ENCODE data around the gene RBMS3.

DNA sequence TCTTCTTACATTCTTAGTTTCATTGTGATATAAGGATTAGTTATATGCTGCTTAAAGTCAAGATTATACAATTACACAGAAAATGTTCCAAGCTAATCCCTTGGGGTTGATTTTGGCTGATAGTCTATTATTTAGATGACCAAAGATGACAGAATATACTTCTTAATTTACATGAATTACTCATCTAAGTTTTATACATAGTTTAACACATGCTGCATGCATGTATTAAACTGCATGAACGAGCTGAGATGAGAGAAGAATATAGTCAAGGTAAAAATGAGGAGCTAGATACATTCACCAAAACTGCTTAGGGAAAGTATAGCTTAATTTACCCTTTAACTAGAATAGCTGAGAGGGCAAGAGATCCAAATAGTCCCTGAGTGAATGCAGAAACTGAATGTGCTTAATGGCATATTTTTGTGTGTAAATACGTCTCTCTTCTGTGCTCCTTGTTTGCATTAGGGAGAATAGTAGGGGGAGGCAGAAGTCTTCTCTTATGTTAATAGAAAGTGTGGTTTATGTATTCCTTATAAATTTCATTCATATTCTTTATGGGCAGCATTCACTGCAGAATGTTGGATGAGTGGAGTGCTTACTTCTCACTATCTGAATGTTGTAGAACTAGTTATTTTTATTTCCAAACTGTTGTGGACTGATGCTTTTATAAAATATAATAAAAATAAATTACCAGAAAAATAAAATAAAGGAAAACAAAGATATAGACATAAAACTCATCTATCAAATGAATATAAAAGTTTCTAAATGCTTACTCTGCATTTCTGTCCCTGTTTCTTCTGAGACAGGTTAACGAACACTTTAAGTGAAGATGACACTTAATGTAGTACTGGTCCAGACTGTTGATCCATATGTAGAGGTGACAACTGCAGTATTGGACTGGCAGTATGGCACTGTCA lies 327.8 kb downstream of the RBMS3 start:
- TF ChIP-seq BACH1 (IDR thresholded peaks at IDR 0.05; ENCODE audit: low read length): no peak
- no peak for TF ChIP-seq KDM1A (IDR thresholded peaks at IDR 0.05; ENCODE audit: borderline replicate concordance, low read length)
- no peak for TF ChIP-seq TEAD4 (IDR thresholded peaks at IDR 0.05; ENCODE audit: low read depth, low read length)
- TF ChIP-seq POLR2A (IDR thresholded peaks at IDR 0.05; ENCODE audit: control extremely low read depth in 1 of 2, low read depth in 2 of 2, low read length in 2 of 2): no peak
- TF ChIP-seq, protein P1, sequence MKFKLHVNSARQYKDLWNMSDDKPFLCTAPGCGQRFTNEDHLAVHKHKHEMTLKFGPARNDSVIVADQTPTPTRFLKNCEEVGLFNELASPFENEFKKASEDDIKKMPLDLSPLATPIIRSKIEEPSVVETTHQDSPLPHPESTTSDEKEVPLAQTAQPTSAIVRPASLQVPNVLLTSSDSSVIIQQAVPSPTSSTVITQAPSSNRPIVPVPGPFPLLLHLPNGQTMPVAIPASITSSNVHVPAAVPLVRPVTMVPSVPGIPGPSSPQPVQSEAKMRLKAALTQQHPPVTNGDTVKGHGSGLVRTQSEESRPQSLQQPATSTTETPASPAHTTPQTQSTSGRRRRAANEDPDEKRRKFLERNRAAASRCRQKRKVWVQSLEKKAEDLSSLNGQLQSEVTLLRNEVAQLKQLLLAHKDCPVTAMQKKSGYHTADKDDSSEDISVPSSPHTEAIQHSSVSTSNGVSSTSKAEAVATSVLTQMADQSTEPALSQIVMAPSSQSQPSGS (IDR thresholded peaks at IDR 0.05; ENCODE audit: low read length): no peak
- TF ChIP-seq, protein P2, sequence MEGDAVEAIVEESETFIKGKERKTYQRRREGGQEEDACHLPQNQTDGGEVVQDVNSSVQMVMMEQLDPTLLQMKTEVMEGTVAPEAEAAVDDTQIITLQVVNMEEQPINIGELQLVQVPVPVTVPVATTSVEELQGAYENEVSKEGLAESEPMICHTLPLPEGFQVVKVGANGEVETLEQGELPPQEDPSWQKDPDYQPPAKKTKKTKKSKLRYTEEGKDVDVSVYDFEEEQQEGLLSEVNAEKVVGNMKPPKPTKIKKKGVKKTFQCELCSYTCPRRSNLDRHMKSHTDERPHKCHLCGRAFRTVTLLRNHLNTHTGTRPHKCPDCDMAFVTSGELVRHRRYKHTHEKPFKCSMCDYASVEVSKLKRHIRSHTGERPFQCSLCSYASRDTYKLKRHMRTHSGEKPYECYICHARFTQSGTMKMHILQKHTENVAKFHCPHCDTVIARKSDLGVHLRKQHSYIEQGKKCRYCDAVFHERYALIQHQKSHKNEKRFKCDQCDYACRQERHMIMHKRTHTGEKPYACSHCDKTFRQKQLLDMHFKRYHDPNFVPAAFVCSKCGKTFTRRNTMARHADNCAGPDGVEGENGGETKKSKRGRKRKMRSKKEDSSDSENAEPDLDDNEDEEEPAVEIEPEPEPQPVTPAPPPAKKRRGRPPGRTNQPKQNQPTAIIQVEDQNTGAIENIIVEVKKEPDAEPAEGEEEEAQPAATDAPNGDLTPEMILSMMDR (IDR thresholded peaks at IDR 0.05; ENCODE audit: control extremely low read depth in 1 of 3, insufficient read depth in 1 of 3, low read depth in 1 of 3, low read length in 3 of 3): no peak
- no peak for TF ChIP-seq RNF2 (IDR thresholded peaks at IDR 0.05; ENCODE audit: borderline replicate concordance, low read depth, low read length, missing control alignments, poor library complexity, severe bottlenecking)
- no peak for TF ChIP-seq SRF (IDR thresholded peaks at IDR 0.05; ENCODE audit: low read depth, low read length)
- no peak for TF ChIP-seq EZH2 (IDR thresholded peaks at IDR 0.05; ENCODE audit: low read depth, low read length, severe bottlenecking)
- TF ChIP-seq CHD2 (IDR thresholded peaks at IDR 0.05; ENCODE audit: low read length): no peak
- no peak for TF ChIP-seq TCF12 (IDR thresholded peaks at IDR 0.05; ENCODE audit: low read depth, low read length)
- TF ChIP-seq YY1 (IDR thresholded peaks at IDR 0.05; ENCODE audit: low read depth, low read length): no peak
